ENCODE measurements around the gene LTB4R2. TPM values are rescaled to one million over a fixed set of nuclear protein-coding genes. Genes with fewer than 3 reads are reported as not detected.

LTB4R2 gene
- total and polyA plus RNA-seq, 2 donors (not counting 1 experiment from before 2014, with no cell fraction given), result 10.7 to 11.7 TPM

- peaks cover 0 to 10% (median 0%) of the 10 kb centered on the region in 3 donors for H3K9me3 ChIP-seq (ENCODE audit: control extremely low read depth in 1 of 3, control insufficient read depth in 2 of 3, insufficient read depth in 1 of 3, low read length in 2 of 3)
- H3K27me3 Mint-ChIP-seq, result no peaks in the 10 kb centered on the region
- H3K27ac Mint-ChIP-seq, result peak overlapping the region; percentile 89
- H3K4me1 Mint-ChIP-seq, result peaks cover 69% of the 10 kb centered on the region
- H3K27ac ChIP-seq (ENCODE audit: low read length in 2 of 2), result peak overlapping the region; percentile 76 to 81
- peak overlapping the region; percentile 58 for H3K4me3 Mint-ChIP-seq
- peak overlapping the region; percentile 52 for H3K4me2 ChIP-seq (replicated peaks; ENCODE audit: low read depth, low read length, poor library complexity, severe bottlenecking)
- intact Hi-C loops (cut with micrococcal nuclease), result loop anchor here (10.0 kb wide), 1 partner anchor 129 kb away; the partner anchor contains the start of genes EMC9, PSME2 and RNF31
- CTCF ChIA-PET, result interaction anchor here (0.7 to 2.4 kb wide), 8 partner anchors 10 to 437 kb away, joined by 3 to 19 read pairs (median 5); partner anchors contain the start of genes CIDEB, LTB4R and TINF2
- no peaks in the 10 kb centered on the region for H3K27me3 ChIP-seq (replicated peaks in 1 of 4; ENCODE audit: control extremely low read depth in 1 of 4, control insufficient read depth in 3 of 4, insufficient read depth in 4 of 4, low read length in 3 of 4)
- H3K9me3 Mint-ChIP-seq (ENCODE audit: insufficient read depth), result no peaks in the 10 kb centered on the region
- H2AFZ ChIP-seq (ENCODE audit: insufficient read depth, low read depth, low read length, poor library complexity, severe bottlenecking), result peak overlapping the region; percentile 10
- H3K4me3 ChIP-seq (ENCODE audit: control extremely low read depth in 1 of 5, extremely low read depth in 1 of 5, insufficient read depth in 1 of 5, low read depth in 2 of 5, low read length in 4 of 5), result no peak overlapping the region
- POLR2A ChIA-PET, result interaction anchor here (0.7 to 2.0 kb wide), 5 partner anchors 16 to 157 kb away, joined by 3 to 11 read pairs (median 4); partner anchors contain the start of gene TINF2
- ATAC-seq (ENCODE audit: low read depth) (no peak), DNase-seq (no peak)
- H3K9ac ChIP-seq (ENCODE audit: low read length), result no peak overlapping the region
- no CpG with 5 or more reads among the region's 3 CpGs for WGBS (ENCODE audit: insufficient coverage)
- peaks cover 30% of the 10 kb centered on the region for H3K79me2 ChIP-seq (ENCODE audit: control insufficient read depth, insufficient read depth, low read length)
- TF ChIP-seq CTCF (IDR thresholded peaks at IDR 0.05) (no peak), EZH2 (IDR thresholded peaks at IDR 0.05; ENCODE audit: borderline replicate concordance, insufficient read depth, low read depth, low read length, poor library complexity, severe bottlenecking) (no peak)
- no peaks in the 10 kb centered on the region for H4K20me1 ChIP-seq (ENCODE audit: control insufficient read depth, insufficient read depth, low read length, poor library complexity, severe bottlenecking)
- peaks cover 0 to 10% of the 10 kb centered on the region in 2 experiments for H3K36me3 ChIP-seq (replicated peaks in 1 of 2; ENCODE audit: control extremely low read depth in 1 of 2, control insufficient read depth in 1 of 2, extremely low read depth in 1 of 2, insufficient read depth in 2 of 2, low read length in 1 of 2)
- H3K4me1 ChIP-seq (ENCODE audit: control insufficient read depth in 2 of 2, insufficient read depth in 2 of 2, low read length in 2 of 2), result peaks cover 49 to 57% of the 10 kb centered on the region in 2 donors
Measured at GRCh38 chr14:24273422-24273998, 36.4 kb upstream of the LTB4R2 start.

- H4K20me1 ChIP-seq (ENCODE audit: control insufficient read depth, insufficient read depth, low read length, poor library complexity, severe bottlenecking), result no peaks in the 10 kb centered on the region
- DNase-seq (peak; percentile 89), ATAC-seq (ENCODE audit: low read depth) (peak; percentile 28)
- peaks cover 34% of the 10 kb centered on the region for H3K79me2 ChIP-seq (ENCODE audit: control insufficient read depth, insufficient read depth, low read length)
- intact Hi-C loops (cut with micrococcal nuclease), result loop anchor here (10.0 kb wide), 1 partner anchor 129 kb away; the partner anchor contains the start of genes EMC9, PSME2 and RNF31
- H3K27me3 ChIP-seq (replicated peaks in 1 of 4; ENCODE audit: control extremely low read depth in 1 of 4, control insufficient read depth in 3 of 4, insufficient read depth in 4 of 4, low read length in 3 of 4), result no peaks in the 10 kb centered on the region
- peak overlapping the region; percentile 10 for H2AFZ ChIP-seq (ENCODE audit: insufficient read depth, low read depth, low read length, poor library complexity, severe bottlenecking)
- peak overlapping the region; percentile 58 for H3K4me3 Mint-ChIP-seq
- H3K27ac Mint-ChIP-seq, result peak overlapping the region; percentile 89
- CTCF ChIA-PET, result interaction anchor here (0.7 to 2.4 kb wide), 10 partner anchors 10 to 436 kb away, joined by 3 to 19 read pairs (median 4); partner anchors contain the start of genes CIDEB, LTB4R, MDP1 and TINF2
- no peaks in the 10 kb centered on the region for H3K27me3 Mint-ChIP-seq
- TF ChIP-seq EZH2 (IDR thresholded peaks at IDR 0.05; ENCODE audit: borderline replicate concordance, insufficient read depth, low read depth, low read length, poor library complexity, severe bottlenecking) (no peak), CTCF (IDR thresholded peaks at IDR 0.05) (no peak)
- H3K9me3 ChIP-seq (ENCODE audit: control extremely low read depth in 1 of 3, control insufficient read depth in 2 of 3, insufficient read depth in 1 of 3, low read length in 2 of 3), result peaks cover 0 to 10% (median 0%) of the 10 kb centered on the region in 3 donors
- peak overlapping the region; percentile 76 to 81 for H3K27ac ChIP-seq (ENCODE audit: low read length in 2 of 2)
- POLR2A ChIA-PET, result interaction anchor here (0.7 to 2.0 kb wide), 5 partner anchors 15 to 156 kb away, joined by 3 to 11 read pairs (median 4); partner anchors contain the start of gene TINF2
- H3K4me3 ChIP-seq (ENCODE audit: control extremely low read depth in 1 of 5, extremely low read depth in 1 of 5, insufficient read depth in 1 of 5, low read depth in 2 of 5, low read length in 4 of 5), result no peak overlapping the region
- no peak overlapping the region for H3K9ac ChIP-seq (ENCODE audit: low read length)
- peaks cover 55 to 64% of the 10 kb centered on the region in 2 donors for H3K4me1 ChIP-seq (ENCODE audit: control insufficient read depth in 2 of 2, insufficient read depth in 2 of 2, low read length in 2 of 2)
- H3K9me3 Mint-ChIP-seq (ENCODE audit: insufficient read depth), result no peaks in the 10 kb centered on the region
- peaks cover 0 to 5% of the 10 kb centered on the region in 2 experiments for H3K36me3 ChIP-seq (replicated peaks in 1 of 2; ENCODE audit: control extremely low read depth in 1 of 2, control insufficient read depth in 1 of 2, extremely low read depth in 1 of 2, insufficient read depth in 2 of 2, low read length in 1 of 2)
- whole genome bisulfite sequencing (ENCODE audit: insufficient coverage), result 32% methylated on average over 3 of the region's 3 CpGs
- peaks cover 76% of the 10 kb centered on the region for H3K4me1 Mint-ChIP-seq
- peak overlapping the region; percentile 52 for H3K4me2 ChIP-seq (replicated peaks; ENCODE audit: low read depth, low read length, poor library complexity, severe bottlenecking)
Measured at GRCh38 chr14:24274101-24274543, 35.8 kb upstream of the LTB4R2 start.

All from B cell (primary cell).